Keratinocyte (primary cell): ENCODE data around the gene ARHGAP10. TPM values are rescaled to one million over a fixed set of nuclear protein-coding genes. Genes with fewer than 3 reads are reported as not detected.

Experiments
- DNase-seq: peaks from one replicate; pipeline ENCODE4 v3.0.0-alpha.2; 2011; ENCODE audit warnings: low read depth, missing footprints, low spot score
- FAIRE-seq: peaks from 2 replicates; lab custom pipeline; 2011; peaks lifted over from hg19 to GRCh38; lab: Jason Lieb, UNC
- H2AFZ ChIP-seq: 2 replicates; pipeline ENCODE4 v1.6.0; 2012; ENCODE audit warnings: low read length, control low read depth, inconsistent platforms; ENCODE audit not compliant: control insufficient read depth
- H3K27ac ChIP-seq: 2 replicates; pipeline ENCODE4 v1.5.1; 2011; ENCODE audit warnings: low read length; ENCODE audit not compliant: control insufficient read depth, insufficient read depth
- H3K27me3 ChIP-seq: 3 replicates; pipeline ENCODE4 v1.6.0; 2011; ENCODE audit warnings: low read length; ENCODE audit not compliant: control insufficient read depth, insufficient read depth; ENCODE audit errors: extremely low read depth
- H3K36me3 ChIP-seq, 2 experiments: 2 replicates in 1 of 2; 3 replicates in 1 of 2; pipeline ENCODE4 v1.5.1; 2011; ENCODE audit warnings: low read length in 2 of 2, mild to moderate bottlenecking in 1 of 2; ENCODE audit not compliant: control insufficient read depth in 2 of 2, insufficient read depth in 2 of 2; ENCODE audit errors: extremely low read depth in 1 of 2
- H3K4me1 ChIP-seq: 3 replicates; pipeline ENCODE4 v1.5.1; 2011; ENCODE audit warnings: low read length; ENCODE audit not compliant: control insufficient read depth, insufficient read depth; ENCODE audit errors: extremely low read depth
- H3K4me2 ChIP-seq: 3 replicates; pipeline ENCODE4 v1.6.0; 2011; ENCODE audit warnings: low read depth, low read length; ENCODE audit not compliant: control insufficient read depth, insufficient read depth; ENCODE audit errors: extremely low read depth
- H3K4me3 ChIP-seq, 3 experiments: fragments of 200-600 bp in 1 of 3; sonication (generic) in 1 of 3; 2 replicates in 2 of 3; 3 replicates in 1 of 3; pipeline ENCODE4 v1.5.1; 2011 to 2016; ENCODE audit warnings: low read length in 3 of 3, mild to moderate bottlenecking in 3 of 3, control low read depth in 2 of 3, inconsistent platforms in 1 of 3, low read depth in 1 of 3, mixed read lengths in 1 of 3, mixed run types in 1 of 3, moderate library complexity in 1 of 3; ENCODE audit not compliant: control insufficient read depth in 2 of 3, insufficient read depth in 2 of 3; ENCODE audit errors: extremely low read depth in 1 of 3
- H3K79me2 ChIP-seq: 2 replicates; pipeline ENCODE4 v1.6.0; 2012; ENCODE audit warnings: low read length; ENCODE audit not compliant: control insufficient read depth, insufficient read depth
- H3K9ac ChIP-seq: 3 replicates; pipeline ENCODE4 v1.6.0; 2011; ENCODE audit warnings: low read length; ENCODE audit not compliant: control insufficient read depth, insufficient read depth; ENCODE audit errors: extremely low read depth
- H3K9me1 ChIP-seq: 3 replicates; pipeline ENCODE4 v1.6.0; 2011; ENCODE audit warnings: low read length; ENCODE audit not compliant: control insufficient read depth, insufficient read depth; ENCODE audit errors: extremely low read depth
- H3K9me3 ChIP-seq: 2 replicates; pipeline ENCODE4 v1.5.1; 2012; ENCODE audit warnings: low read depth, low read length; ENCODE audit not compliant: control insufficient read depth
- H4K20me1 ChIP-seq: 3 replicates; pipeline ENCODE4 v1.6.0; 2011; ENCODE audit warnings: low read length; ENCODE audit not compliant: control insufficient read depth, insufficient read depth; ENCODE audit errors: extremely low read depth
- EZH2 ChIP-seq: IDR thresholded peaks from one replicate; pipeline ENCODE4 v1.6.1; 2012; ENCODE audit warnings: inconsistent platforms, mild to moderate bottlenecking, low read length, moderate library complexity
- dilution Hi-C: fragments of 300-500 bp; cut with MboI; formaldehyde crosslinking; loops from one replicate; pipeline ENCODE4 v1.7.0; 2020; ENCODE audit warnings: low sequenced_read_pairs; ENCODE audit not compliant: extremely low pct_ligation_motif_present
- polyA plus RNA-seq, 5 experiments: library from polyadenylated mRNA; depleted of rRNA in 3 of 5; stranded (reverse) in 3 of 5; stranded (forward) in 1 of 5; unstranded in 1 of 5; fragments of >200 nt; gene quantifications; 1 replicate in 1 of 5; 2 replicates in 3 of 5; 3 replicates in 1 of 5; pipeline versions ENCODE4 v1.2.1 to v1.2.3, GENCODE V29; 2011 to 2012; ENCODE audit warnings: missing spikeins in 2 of 5, low read depth in 1 of 5, low replicate concordance in 1 of 5
- TF ChIP-seq, protein P1 (sequence below), 3 experiments: IDR thresholded peaks in 1 of 3; conservative IDR thresholded peaks in 1 of 3; optimal IDR thresholded peaks in 1 of 3; 2 replicates in 2 of 3; 3 replicates in 1 of 3; pipeline versions ENCODE3 to v1.5.1; 2011; ENCODE audit warnings: low read length in 3 of 3, mild to moderate bottlenecking in 3 of 3, moderate library complexity in 2 of 3, control low read depth in 1 of 3, inconsistent platforms in 1 of 3; ENCODE audit not compliant: insufficient read depth in 2 of 3; ENCODE audit errors: extremely low read depth in 1 of 3

ARHGAP10 gene
- polyA plus RNA-seq, 1 donor (not counting 4 experiments of a cell fraction or from before 2014, with no cell fraction given), result 18.7 TPM

DNA sequence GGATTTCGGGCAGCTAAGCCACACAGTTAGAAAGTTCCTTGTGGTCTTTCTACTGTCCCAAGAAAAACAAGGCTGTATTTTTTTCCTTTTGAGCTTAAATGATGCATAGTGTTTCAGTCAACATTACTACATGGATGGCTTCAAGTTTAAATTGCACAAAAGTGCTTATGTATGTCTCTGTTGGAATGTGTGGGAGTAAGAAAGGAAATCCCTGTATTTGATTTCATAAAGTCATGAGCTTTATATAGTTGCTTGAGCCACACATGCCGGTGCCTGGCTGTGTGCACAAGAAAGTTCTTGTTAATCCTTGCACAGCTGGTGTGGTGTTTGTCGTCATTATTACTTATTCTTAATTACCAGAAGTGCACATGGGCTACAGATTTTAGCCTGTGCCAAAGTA, 262.2 kb downstream of the ARHGAP10 start:
- TF ChIP-seq, protein P1, sequence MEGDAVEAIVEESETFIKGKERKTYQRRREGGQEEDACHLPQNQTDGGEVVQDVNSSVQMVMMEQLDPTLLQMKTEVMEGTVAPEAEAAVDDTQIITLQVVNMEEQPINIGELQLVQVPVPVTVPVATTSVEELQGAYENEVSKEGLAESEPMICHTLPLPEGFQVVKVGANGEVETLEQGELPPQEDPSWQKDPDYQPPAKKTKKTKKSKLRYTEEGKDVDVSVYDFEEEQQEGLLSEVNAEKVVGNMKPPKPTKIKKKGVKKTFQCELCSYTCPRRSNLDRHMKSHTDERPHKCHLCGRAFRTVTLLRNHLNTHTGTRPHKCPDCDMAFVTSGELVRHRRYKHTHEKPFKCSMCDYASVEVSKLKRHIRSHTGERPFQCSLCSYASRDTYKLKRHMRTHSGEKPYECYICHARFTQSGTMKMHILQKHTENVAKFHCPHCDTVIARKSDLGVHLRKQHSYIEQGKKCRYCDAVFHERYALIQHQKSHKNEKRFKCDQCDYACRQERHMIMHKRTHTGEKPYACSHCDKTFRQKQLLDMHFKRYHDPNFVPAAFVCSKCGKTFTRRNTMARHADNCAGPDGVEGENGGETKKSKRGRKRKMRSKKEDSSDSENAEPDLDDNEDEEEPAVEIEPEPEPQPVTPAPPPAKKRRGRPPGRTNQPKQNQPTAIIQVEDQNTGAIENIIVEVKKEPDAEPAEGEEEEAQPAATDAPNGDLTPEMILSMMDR (optimal IDR thresholded peaks at IDR 0.05 in 1 of 3, IDR thresholded peaks at IDR 0.05 in 1 of 3, conservative IDR thresholded peaks at IDR 0.05 in 1 of 3; ENCODE audit: extremely low read depth in 1 of 3, insufficient read depth in 2 of 3, low read length in 3 of 3), result no peak
- no peak for TF ChIP-seq EZH2
- Histone ChIP-seq H2AFZ (no peak overlapping the region), H3K9me1 (no peaks in the 10 kb centered on the region), H3K9ac (no peak overlapping the region), H3K36me3 (no peaks in the 10 kb centered on the region), H3K4me2 (no peak overlapping the region), H3K27me3 (no peaks in the 10 kb centered on the region), H3K27ac (no peak overlapping the region), H3K4me3 (no peak overlapping the region), H3K79me2 (no peaks in the 10 kb centered on the region), H3K9me3 (no peaks in the 10 kb centered on the region), H3K4me1 (no peaks in the 10 kb centered on the region), H4K20me1 (no peaks in the 10 kb centered on the region)
- no peak for DNase-seq
- dilution Hi-C loops, result no loop called here
- no peak for FAIRE-seq

DNA sequence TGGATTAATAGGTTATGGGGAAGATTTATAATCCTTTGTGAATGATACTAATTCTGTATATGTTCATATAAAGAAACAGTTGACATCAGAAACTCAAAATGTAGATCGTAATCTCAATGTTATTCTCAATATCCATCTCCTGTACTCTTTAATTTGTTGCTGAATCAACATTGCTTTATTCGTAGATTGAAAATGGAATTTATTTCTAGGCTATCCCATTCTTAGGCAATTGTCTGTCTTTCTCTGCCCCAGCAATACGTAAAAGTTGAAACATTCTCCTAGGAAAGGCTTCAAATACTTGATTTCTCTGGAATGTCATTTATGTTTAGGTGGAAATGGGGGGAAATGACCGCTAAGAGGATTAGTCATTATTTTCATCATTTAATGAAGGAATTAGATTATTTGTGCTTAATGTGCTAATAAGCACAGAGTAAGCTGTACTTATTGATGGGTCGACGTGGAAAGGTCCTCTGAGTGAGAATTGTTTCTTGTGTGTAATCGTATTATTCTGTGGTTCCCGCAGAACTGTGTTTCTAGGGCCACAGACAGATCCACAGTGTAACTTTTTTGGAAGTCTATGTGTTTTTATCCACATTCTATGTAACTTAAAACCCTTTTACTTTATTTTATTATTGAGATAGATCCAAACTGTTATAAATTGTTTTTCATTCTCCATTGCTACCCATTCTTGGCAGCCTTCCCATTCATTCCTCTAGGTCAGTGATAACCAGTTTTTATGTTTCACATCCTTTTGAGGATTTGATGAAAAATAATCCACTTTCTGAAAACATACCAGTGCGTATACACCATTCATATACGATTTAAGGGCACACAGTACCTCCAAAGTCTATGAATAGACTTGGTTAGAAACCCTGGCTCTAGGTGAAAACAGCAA, 262.9 kb downstream of the ARHGAP10 start:
- Histone ChIP-seq H3K27me3 (no peaks in the 10 kb centered on the region), H3K79me2 (no peaks in the 10 kb centered on the region), H3K9me3 (no peaks in the 10 kb centered on the region), H3K9ac (no peak overlapping the region), H3K4me3 (no peak overlapping the region), H3K4me2 (no peak overlapping the region), H2AFZ (no peak overlapping the region), H3K9me1 (no peaks in the 10 kb centered on the region), H3K4me1 (no peaks in the 10 kb centered on the region), H3K36me3 (peaks cover 0 to 2% of the 10 kb centered on the region in 2 experiments), H4K20me1 (no peaks in the 10 kb centered on the region), H3K27ac (no peak overlapping the region)
- TF ChIP-seq, protein P1 (optimal IDR thresholded peaks at IDR 0.05 in 1 of 3, IDR thresholded peaks at IDR 0.05 in 1 of 3, conservative IDR thresholded peaks at IDR 0.05 in 1 of 3; ENCODE audit: extremely low read depth in 1 of 3, insufficient read depth in 2 of 3, low read length in 3 of 3), result no peak
- TF ChIP-seq EZH2, result no peak
- dilution Hi-C loops, result no loop called here
- FAIRE-seq (no peak), DNase-seq (no peak)
